GM12878 (cell line): ENCODE results near the gene TNRC6B. TPM values are rescaled to one million over a fixed set of nuclear protein-coding genes. Genes with fewer than 3 reads are reported as not detected.

Experiments
- ATAC-seq: fragments of 200-7000 bp; cut with Tn5 transposase; 3 replicates; pipeline ENCODE4 v1.9.1; 2020; ENCODE audit warnings: mild to moderate bottlenecking, moderate library complexity
- BruUV-seq: library from RNA; stranded (reverse); fragments of 400-500 nt; replicated peaks from 2 replicates; lab custom pipeline; 2021; lab: Mats Ljungman, UMichigan
- CTCF ChIA-PET: fragments of 300-600 bp; sonication (Branson Sonifier 250); formaldehyde crosslinking; extraction: SDS; loops from one replicate; lab custom pipeline; 2021; ENCODE audit warnings: inconsistent platforms; lab: Yijun Ruan, JAX
- POLR2A ChIA-PET: fragments of 350-600 bp; formaldehyde crosslinking; extraction: SDS; loops from one replicate; lab custom pipeline; 2021; ENCODE audit warnings: inconsistent platforms; lab: Charles Lee
- RAD21 ChIA-PET: fragments of 300-600 bp; sonication (Branson Sonifier 250); formaldehyde crosslinking; loops from one replicate; lab custom pipeline; 2023; ENCODE audit warnings: antibody characterized with exemption; ENCODE audit not compliant: unreplicated experiment; lab: Charles Lee
- SMC1A ChIA-PET: fragments of 300-600 bp; sonication (Branson Sonifier 250); formaldehyde crosslinking; loops from one replicate; lab custom pipeline; 2023; ENCODE audit not compliant: unreplicated experiment, uncharacterized antibody; lab: Charles Lee
- DNase-seq: peaks from one replicate; pipeline ENCODE4 v3.0.0-alpha.2; 2011; ENCODE audit warnings: low read depth, low spot score
- FAIRE-seq: peaks from 3 replicates; lab custom pipeline; 2011; peaks lifted over from hg19 to GRCh38; lab: Jason Lieb, UNC
- H2AFZ ChIP-seq: 2 replicates; pipeline ENCODE4 v1.6.0; 2011; ENCODE audit warnings: low read depth, low read length, control low read depth; ENCODE audit not compliant: control insufficient read depth
- H3K27ac ChIP-seq: 2 replicates; pipeline ENCODE4 v1.5.1; 2011; ENCODE audit warnings: control low read depth; ENCODE audit not compliant: control insufficient read depth, insufficient read depth
- H3K27me3 ChIP-seq, 2 experiments: replicated peaks in 1 of 2; 2 replicates each; pipeline versions ENCODE4 v1.6.0 to v1.6.1; 2011; ENCODE audit warnings: low read length in 1 of 2; ENCODE audit not compliant: control insufficient read depth in 2 of 2, insufficient read depth in 2 of 2
- H3K36me3 ChIP-seq, 2 experiments: 2 replicates each; pipeline ENCODE4 v1.5.1; 2011; ENCODE audit warnings: low read length in 1 of 2; ENCODE audit not compliant: control insufficient read depth in 2 of 2, insufficient read depth in 2 of 2
- H3K4me1 ChIP-seq: 2 replicates; pipeline ENCODE4 v1.6.1; 2011; ENCODE audit warnings: mild to moderate bottlenecking, low read length, moderate library complexity, mixed read lengths; ENCODE audit not compliant: control insufficient read depth, insufficient read depth
- H3K4me2 ChIP-seq: 2 replicates; pipeline ENCODE4 v1.6.0; 2011; ENCODE audit warnings: control low read depth; ENCODE audit not compliant: control insufficient read depth, insufficient read depth
- H3K4me3 ChIP-seq: fragments of 200-600 bp; sonication (generic); 2 replicates; pipeline ENCODE4 v1.5.1; 2016
- H3K79me2 ChIP-seq: 2 replicates; pipeline ENCODE4 v1.6.0; 2011; ENCODE audit warnings: low read length; ENCODE audit not compliant: control insufficient read depth, insufficient read depth
- H3K9ac ChIP-seq: 2 replicates; pipeline ENCODE4 v1.8.0; 2011; ENCODE audit warnings: low read length, control low read depth, mixed read lengths; ENCODE audit not compliant: control insufficient read depth, insufficient read depth
- H3K9me3 ChIP-seq: replicated peaks from 3 replicates; pipeline ENCODE4 v1.5.1; 2011; ENCODE audit warnings: mild to moderate bottlenecking, low read length; ENCODE audit not compliant: control insufficient read depth, insufficient read depth
- H4K20me1 ChIP-seq: 2 replicates; pipeline ENCODE4 v1.6.0; 2011; ENCODE audit not compliant: control insufficient read depth, insufficient read depth
- CREM ChIP-seq: IDR thresholded peaks from 2 replicates; pipeline ENCODE4 v1.6.1; 2014; ENCODE audit warnings: antibody characterized with exemption, low read depth
- EED ChIP-seq: sonication (generic); IDR thresholded peaks from 2 replicates; pipeline ENCODE4 v1.6.1; 2016; ENCODE audit warnings: antibody characterized with exemption, low read depth
- FOS ChIP-seq: IDR thresholded peaks from 3 replicates; pipeline ENCODE4 v1.6.1; 2011; ENCODE audit warnings: borderline replicate concordance; ENCODE audit not compliant: insufficient read length; ENCODE audit errors: extremely low read depth
- FOXK2 ChIP-seq: fragments of 450-650 bp; IDR thresholded peaks from 2 replicates; pipeline ENCODE4 v1.6.1; 2017; ENCODE audit warnings: mild to moderate bottlenecking, moderate library complexity
- IKZF1 ChIP-seq: fragments of 450-650 bp; conservative IDR thresholded peaks from 2 replicates; pipeline ENCODE4 v1.6.1; 2017; ENCODE audit warnings: antibody characterized with exemption, mild to moderate bottlenecking
- JUNB ChIP-seq: IDR thresholded peaks from 2 replicates; pipeline ENCODE4 v1.6.1; 2016; ENCODE audit warnings: antibody characterized with exemption, mild to moderate bottlenecking
- NBN ChIP-seq: fragments of 450-650 bp; IDR thresholded peaks from 2 replicates; pipeline ENCODE4 v1.6.1; 2016
- PRDM15 ChIP-seq: fragments of 450-650 bp; formaldehyde crosslinking; IDR thresholded peaks from 2 replicates; pipeline ENCODE4 v1.4.0; 2020; ENCODE audit warnings: mild to moderate bottlenecking, moderate library complexity
- RUNX3 ChIP-seq: IDR thresholded peaks from 2 replicates; pipeline ENCODE4 v1.6.1; 2012; ENCODE audit warnings: low read length, inconsistent platforms
- TCF7 ChIP-seq: IDR thresholded peaks from 2 replicates; pipeline ENCODE4 v1.6.1; 2014; ENCODE audit warnings: antibody characterized with exemption, borderline replicate concordance
- ZBTB4 ChIP-seq: fragments of 450-650 bp; formaldehyde crosslinking; IDR thresholded peaks from 2 replicates; pipeline ENCODE4 v1.4.0; 2022; ENCODE audit warnings: mild to moderate bottlenecking, moderate library complexity
- WGBS: methylation state at CpG from one replicate; pipeline ENCODE4 v1.1.6; 2016; ENCODE audit warnings: low lambda C conversion rate; ENCODE audit not compliant: insufficient replicate concordance, insufficient coverage; ENCODE audit errors: missing lambda C conversion rate; 5-methylcytosine and 5-hydroxymethylcytosine counted together
- in situ Hi-C: fragments of 300-500 bp; cut with MboI; formaldehyde crosslinking; loops from 9 replicates; pipeline ENCODE4 v1.14.3; 2018; ENCODE audit warnings: mixed read lengths
- intact Hi-C: fragments of 100-400 bp; cut with micrococcal nuclease; formaldehyde crosslinking; loops from one replicate; pipeline ENCODE4 v1.14.2; 2022; ENCODE audit not compliant: unreplicated experiment
- polyA plus RNA-seq, 11 experiments: library from polyadenylated mRNA; depleted of rRNA in 4 of 11; unstranded in 6 of 11; stranded (reverse) in 5 of 11; fragments of >200 nt; fragmentation: Nextera tagmentation in 4 of 11; fragmentation: Illumina TruSeq in 1 of 11; extraction: Ambion mirVana in 4 of 11; extraction: Trizol in 1 of 11; gene quantifications; 1 replicate in 1 of 11; 2 replicates in 10 of 11; pipeline versions ENCODE4 v1.2.1 to v1.2.3, GENCODE V29; 2011 to 2016; ENCODE audit warnings: inconsistent platforms in 2 of 11, missing spikeins in 2 of 11, low read depth in 1 of 11
- total RNA-seq, 4 experiments: library from RNA; depleted of rRNA in 3 of 4; stranded (reverse); fragments of >200 nt in 3 of 4; fragmentation: Illumina TruSeq in 1 of 4; extraction: Trizol in 1 of 4; gene quantifications; 2 replicates each; pipeline versions ENCODE4 v1.2.1 to v1.2.3, GENCODE V29; 2013 to 2021
- TF ChIP-seq, protein P1 (sequence below): fragments of 450-650 bp; IDR thresholded peaks from 2 replicates; pipeline ENCODE4 v1.6.1; 2017; ENCODE audit warnings: low read depth, mild to moderate bottlenecking, moderate library complexity

Gene TNRC6B
- total and polyA plus RNA-seq, 10 of the 15 experiments (the other 5 are each of a cell fraction or from before 2014, with no cell fraction given): 3.6 to 32.8 (median 16.4) TPM

DNA sequence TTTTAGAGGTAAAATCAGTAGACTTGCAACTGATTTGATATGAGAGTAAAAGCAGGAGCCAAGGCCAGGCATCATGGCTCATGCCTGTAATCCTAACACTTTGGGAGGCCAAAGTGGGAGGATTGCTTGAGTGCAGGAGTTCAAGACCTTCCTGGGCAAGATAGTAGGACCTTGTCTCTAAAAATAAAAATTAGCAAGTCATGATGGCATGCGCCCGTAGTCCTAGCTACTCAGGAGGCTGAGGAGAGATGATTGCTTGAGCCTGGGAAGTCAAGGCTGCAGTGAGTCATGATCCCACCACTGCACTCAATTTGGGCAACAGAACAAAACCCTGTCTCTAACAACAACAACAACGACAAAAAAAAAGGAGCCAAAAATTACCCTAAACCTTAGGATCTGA lies 206.2 kb downstream of the TNRC6B start (continued):
- no peak for TF ChIP-seq ZBTB4 (CRISPR knock-in tag)
- no peak for TF ChIP-seq TCF7
- no peak for TF ChIP-seq FOXK2

DNA sequence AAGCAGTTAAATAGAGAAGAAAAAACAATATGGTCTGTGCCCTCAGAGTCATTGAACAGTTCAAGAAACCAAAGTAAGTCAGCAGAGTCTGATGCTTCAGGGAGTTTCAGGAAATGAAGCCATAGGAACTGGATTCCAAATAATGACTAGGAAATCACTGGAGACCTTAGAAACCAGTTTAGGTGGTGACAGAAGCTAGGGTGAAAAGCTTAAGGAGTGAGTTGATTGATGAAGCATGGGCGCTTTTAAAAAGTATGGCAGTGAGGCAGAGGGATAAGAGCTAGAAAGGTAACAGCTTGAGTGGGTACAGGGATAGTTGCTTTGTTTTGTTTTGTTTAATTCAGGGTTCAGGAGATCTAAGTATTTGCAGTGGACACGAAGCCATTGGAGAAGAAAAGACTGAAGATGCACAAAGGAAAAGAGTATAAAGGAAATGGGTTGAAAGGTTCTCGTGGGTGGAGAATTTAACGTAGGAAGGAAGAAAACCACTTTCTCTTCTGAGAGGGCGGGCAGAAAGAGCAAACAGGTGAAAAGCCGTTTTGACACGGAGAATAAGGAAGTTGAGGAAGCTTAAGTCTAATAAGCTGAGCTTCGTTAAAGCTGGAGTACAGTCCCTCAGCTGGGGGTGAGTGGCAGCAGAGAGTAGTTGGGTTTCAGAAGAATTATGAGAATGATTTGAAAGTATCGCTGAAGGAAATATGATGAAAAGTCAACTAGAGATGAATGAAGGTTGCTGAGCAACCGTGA lies 207.5 kb downstream of the TNRC6B start:
- peak; percentile 92 for ATAC-seq
- FAIRE-seq: peak; percentile 13
- Histone ChIP-seq H2AFZ (peak overlapping the region; percentile 53), H3K36me3 (no peaks in the 10 kb centered on the region; a peak in 1 of 4 replicates), H3K9ac (peak overlapping the region; percentile 59), H3K4me3 (peak overlapping the region; percentile 54), H3K9me3 (no peaks in the 10 kb centered on the region), H3K4me2 (peak overlapping the region; percentile 98), H4K20me1 (no peaks in the 10 kb centered on the region), H3K79me2 (peaks cover 24% of the 10 kb centered on the region), H3K4me1 (peaks cover 26% of the 10 kb centered on the region), H3K27me3 (no peaks in the 10 kb centered on the region), H3K27ac (peak overlapping the region; percentile 91)
- ChIA-PET SMC1A (interaction anchor here (0.6 to 5.0 kb wide), 13 partner anchors 8 to 380 kb away, joined by 3 to 25 read pairs (median 4); no protein-coding TSS in a partner anchor), POLR2A (interaction anchor here (0.6 to 1.4 kb wide), 4 partner anchors 9 to 279 kb away, joined by 3 to 10 read pairs (median 4); no protein-coding TSS in a partner anchor), RAD21 (interaction anchor here (0.7 to 1.9 kb wide), 8 partner anchors 9 to 514 kb away, joined by 3 to 11 read pairs (median 4); partner anchors contain the start of gene SGSM3), CTCF (interaction anchor here (0.6 to 3.3 kb wide), 12 partner anchors 9 to 857 kb away, joined by 3 to 14 read pairs (median 4); no protein-coding TSS in a partner anchor)
- WGBS: 2% methylated on average over 10 of the region's 10 CpGs
- intact Hi-C loops: no loop called here
- in situ Hi-C loops: no loop called here
- DNase-seq: no peak
- BruUV-seq: TSS peak; percentile 30
- TF ChIP-seq EED (0 out of 2 replicates have a peak, but pooled peaks have one; percentile 12), CREM (0 out of 2 replicates have a peak, but pooled peaks have one; percentile 27), PRDM15 (CRISPR knock-in tag) (no peak), NBN (0 out of 2 replicates have a peak, but pooled peaks have one; percentile 47), FOS (no peak), IKZF1 (peak; percentile 39; the same call in 1 of the 2 replicates), JUNB (no peak), RUNX3 (peak; percentile 42; the same call in 1 of the 2 replicates)
- TF ChIP-seq, protein P1, sequence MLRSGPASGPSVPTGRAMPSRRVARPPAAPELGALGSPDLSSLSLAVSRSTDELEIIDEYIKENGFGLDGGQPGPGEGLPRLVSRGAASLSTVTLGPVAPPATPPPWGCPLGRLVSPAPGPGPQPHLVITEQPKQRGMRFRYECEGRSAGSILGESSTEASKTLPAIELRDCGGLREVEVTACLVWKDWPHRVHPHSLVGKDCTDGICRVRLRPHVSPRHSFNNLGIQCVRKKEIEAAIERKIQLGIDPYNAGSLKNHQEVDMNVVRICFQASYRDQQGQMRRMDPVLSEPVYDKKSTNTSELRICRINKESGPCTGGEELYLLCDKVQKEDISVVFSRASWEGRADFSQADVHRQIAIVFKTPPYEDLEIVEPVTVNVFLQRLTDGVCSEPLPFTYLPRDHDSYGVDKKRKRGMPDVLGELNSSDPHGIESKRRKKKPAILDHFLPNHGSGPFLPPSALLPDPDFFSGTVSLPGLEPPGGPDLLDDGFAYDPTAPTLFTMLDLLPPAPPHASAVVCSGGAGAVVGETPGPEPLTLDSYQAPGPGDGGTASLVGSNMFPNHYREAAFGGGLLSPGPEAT: 0 out of 2 replicates have a peak, but pooled peaks have one; percentile 40
